GM19324 (cell line): ENCODE results near the gene ABLIM3.

Source experiments
- ATAC-seq: cut with Tn5 transposase; IDR thresholded peaks from one replicate; pipeline ENCODE4 v1.9.1; 2021; ENCODE audit warnings: mild to moderate bottlenecking, moderate library complexity; ENCODE audit not compliant: unreplicated experiment, low FRiP score

The ABLIM3 gene

GRCh38 chr5:149215478-149216090 lies 74.3 kb downstream of the ABLIM3 start:
- ATAC-seq, result no peak

GRCh38 chr5:149216496-149216895 lies 75.2 kb downstream of the ABLIM3 start:
- no peak for ATAC-seq

- ATAC-seq, result no peak
These were observed 76.0 kb downstream of the ABLIM3 start for GRCh38 chr5:149217096-149217802.

- no peak for ATAC-seq
These were observed 76.5 kb downstream of the ABLIM3 start for GRCh38 chr5:149217803-149218155.

GRCh38 chr5:149219584-149219983 lies 78.3 kb downstream of the ABLIM3 start:
- no peak for ATAC-seq

GRCh38 chr5:149220750-149221149 lies 79.5 kb downstream of the ABLIM3 start:
- no peak for ATAC-seq

- ATAC-seq, result no peak
These were observed 80.0 kb downstream of the ABLIM3 start for GRCh38 chr5:149221326-149221725.

- ATAC-seq, result no peak
These were observed 80.5 kb downstream of the ABLIM3 start for GRCh38 chr5:149221731-149222342.

- no peak for ATAC-seq
These were observed 82.0 kb downstream of the ABLIM3 start for GRCh38 chr5:149223081-149223848.

- ATAC-seq, result no peak
These were observed 83.0 kb downstream of the ABLIM3 start for GRCh38 chr5:149224282-149224681.

- ATAC-seq, result no peak
These were observed 86.0 kb downstream of the ABLIM3 start for GRCh38 chr5:149227168-149227826.

GRCh38 chr5:149228618-149229297 lies 87.5 kb downstream of the ABLIM3 start:
- no peak for ATAC-seq

- ATAC-seq, result no peak
These were observed 88.1 kb downstream of the ABLIM3 start for GRCh38 chr5:149229298-149229937.

- no peak for ATAC-seq
These were observed 94.5 kb downstream of the ABLIM3 start for GRCh38 chr5:149235841-149236240.

- ATAC-seq, result no peak
These were observed 96.4 kb downstream of the ABLIM3 start for GRCh38 chr5:149237662-149238061.

GRCh38 chr5:149238540-149238939 lies 97.2 kb downstream of the ABLIM3 start:
- ATAC-seq, result no peak

- ATAC-seq, result no peak
These were observed 98.6 kb downstream of the ABLIM3 start for GRCh38 chr5:149239917-149240316.

- no peak for ATAC-seq
These were observed 99.2 kb downstream of the ABLIM3 start for GRCh38 chr5:149240354-149240998.

GRCh38 chr5:149242339-149242738 lies 101.0 kb downstream of the ABLIM3 start:
- ATAC-seq, result no peak
